IPS-18a (cell line): ENCODE measurements around the gene RAD51C.
"Not testable (repeated sequence)": the region's sequence is repeated elsewhere in the genome, so short reads cannot be mapped to it uniquely, and the experiment has no call there.

ENCODE experiments used
- H3K27ac ChIP-seq: one replicate; pipeline ENCODE4 v1.5.1; 2013; ENCODE audit warnings: low read length
- H3K27me3 ChIP-seq: one replicate; pipeline ENCODE4 v1.6.1; 2013; ENCODE audit warnings: mild to moderate bottlenecking, low read length; ENCODE audit not compliant: control insufficient read depth, insufficient read depth
- H3K36me3 ChIP-seq: one replicate; pipeline ENCODE4 v1.6.1; 2013; ENCODE audit warnings: low read depth, low read length; ENCODE audit not compliant: control insufficient read depth
- H3K4me1 ChIP-seq: one replicate; pipeline ENCODE4 v1.6.1; 2013; ENCODE audit warnings: low read depth, low read length; ENCODE audit not compliant: control insufficient read depth
- H3K4me3 ChIP-seq: one replicate; pipeline ENCODE4 v1.5.1; 2013; ENCODE audit warnings: low read length
- H3K9ac ChIP-seq: one replicate; pipeline ENCODE4 v1.6.1; 2013; ENCODE audit warnings: mild to moderate bottlenecking, low read length, moderate library complexity
- H3K9me3 ChIP-seq: one replicate; pipeline ENCODE4 v1.6.1; 2013; ENCODE audit warnings: low read depth, low read length; ENCODE audit not compliant: control insufficient read depth

The RAD51C gene

GRCh38 chr17:58706351-58707140, 14.1 kb downstream of the RAD51C start:
- H3K4me3 ChIP-seq, result no peak overlapping the region
- no peaks in the 10 kb centered on the region for H3K36me3 ChIP-seq

GRCh38 chr17:58710948-58711552, 18.6 kb downstream of the RAD51C start:
- Histone ChIP-seq H3K36me3 (no peaks in the 10 kb centered on the region), H3K27ac (no peak overlapping the region), H3K4me3 (no peak overlapping the region), H3K9me3 (no peaks in the 10 kb centered on the region), H3K27me3 (no peaks in the 10 kb centered on the region), H3K9ac (no peak overlapping the region), H3K4me1 (no peaks in the 10 kb centered on the region)

More at GRCh38 chr17:58706351-58707140, 14.1 kb downstream of the RAD51C start:
- no peak overlapping the region for H3K27ac ChIP-seq
- no peaks in the 10 kb centered on the region for H3K27me3 ChIP-seq
- no peaks in the 10 kb centered on the region for H3K9me3 ChIP-seq
- H3K9ac ChIP-seq, result no peak overlapping the region
- H3K4me1 ChIP-seq, result no peaks in the 10 kb centered on the region

GRCh38 chr17:58722274-58722673, 29.9 kb downstream of the RAD51C start:
- H3K36me3 ChIP-seq, result peaks cover 4% of the 10 kb centered on the region

GRCh38 chr17:58722696-58723095, 30.3 kb downstream of the RAD51C start:
- no peak overlapping the region for H3K9ac ChIP-seq
- H3K27ac ChIP-seq, result no peak overlapping the region
- H3K4me3 ChIP-seq, result no peak overlapping the region
- H3K36me3 ChIP-seq, result peaks cover 4% of the 10 kb centered on the region
- H3K4me1 ChIP-seq, result no peaks in the 10 kb centered on the region
- no peaks in the 10 kb centered on the region for H3K27me3 ChIP-seq
- no peaks in the 10 kb centered on the region for H3K9me3 ChIP-seq

More at GRCh38 chr17:58722274-58722673, 29.9 kb downstream of the RAD51C start:
- H3K9ac ChIP-seq, result no peak overlapping the region
- no peaks in the 10 kb centered on the region for H3K27me3 ChIP-seq
- no peaks in the 10 kb centered on the region for H3K4me1 ChIP-seq
- no peak overlapping the region for H3K27ac ChIP-seq
- H3K9me3 ChIP-seq, result no peaks in the 10 kb centered on the region
- no peak overlapping the region for H3K4me3 ChIP-seq

GRCh38 chr17:58728798-58729197, 36.4 kb downstream of the RAD51C start:
- H3K9me3 ChIP-seq, result no peaks in the 10 kb centered on the region
- no peak overlapping the region for H3K27ac ChIP-seq
- H3K4me1 ChIP-seq, result no peaks in the 10 kb centered on the region
- no peaks in the 10 kb centered on the region for H3K36me3 ChIP-seq
- no peak overlapping the region for H3K4me3 ChIP-seq
- no peak overlapping the region for H3K9ac ChIP-seq
- no peaks in the 10 kb centered on the region for H3K27me3 ChIP-seq

GRCh38 chr17:58730937-58731336, 38.5 kb downstream of the RAD51C start:
- Histone ChIP-seq H3K36me3 (no peaks in the 10 kb centered on the region), H3K4me1 (no peaks in the 10 kb centered on the region), H3K27ac (no peak overlapping the region), H3K9me3 (no peaks in the 10 kb centered on the region), H3K9ac (no peak overlapping the region), H3K27me3 (no peaks in the 10 kb centered on the region), H3K4me3 (no peak overlapping the region)

- H3K9ac ChIP-seq, result no peak overlapping the region
- H3K27me3 ChIP-seq, result no peaks in the 10 kb centered on the region
- H3K9me3 ChIP-seq, result no peaks in the 10 kb centered on the region
- H3K4me3 ChIP-seq, result no peak overlapping the region
- H3K36me3 ChIP-seq, result no peaks in the 10 kb centered on the region
- no peak overlapping the region for H3K27ac ChIP-seq
- H3K4me1 ChIP-seq, result no peaks in the 10 kb centered on the region
Observed at GRCh38 chr17:58734040-58734439, 41.6 kb downstream of the RAD51C start.

GRCh38 chr17:58734811-58735210, 42.4 kb downstream of the RAD51C start:
- Histone ChIP-seq H3K9ac (no peak overlapping the region), H3K4me1 (no peaks in the 10 kb centered on the region), H3K36me3 (no peaks in the 10 kb centered on the region), H3K27me3 (no peaks in the 10 kb centered on the region), H3K27ac (no peak overlapping the region), H3K4me3 (no peak overlapping the region), H3K9me3 (no peaks in the 10 kb centered on the region)

- H3K9ac ChIP-seq, result no peak overlapping the region
- no peaks in the 10 kb centered on the region for H3K36me3 ChIP-seq
- no peaks in the 10 kb centered on the region for H3K9me3 ChIP-seq
- no peaks in the 10 kb centered on the region for H3K27me3 ChIP-seq
- no peaks in the 10 kb centered on the region for H3K4me1 ChIP-seq
- no peak overlapping the region for H3K4me3 ChIP-seq
- no peak overlapping the region for H3K27ac ChIP-seq
Observed at GRCh38 chr17:58741121-58741625, 48.8 kb downstream of the RAD51C start.

GRCh38 chr17:58747674-58748073, 55.3 kb downstream of the RAD51C start:
- H3K4me3 ChIP-seq, result no peak overlapping the region
- no peaks in the 10 kb centered on the region for H3K27me3 ChIP-seq
- H3K36me3 ChIP-seq, result no peaks in the 10 kb centered on the region
- no peak overlapping the region for H3K27ac ChIP-seq
- H3K4me1 ChIP-seq, result no peaks in the 10 kb centered on the region
- no peaks in the 10 kb centered on the region for H3K9me3 ChIP-seq
- H3K9ac ChIP-seq, result no peak overlapping the region

GRCh38 chr17:58749627-58750026, 57.2 kb downstream of the RAD51C start:
- H3K4me3 ChIP-seq, H3K9me3 ChIP-seq, H3K9ac ChIP-seq, H3K36me3 ChIP-seq, H3K4me1 ChIP-seq, H3K27me3 ChIP-seq, H3K27ac ChIP-seq: not testable (repeated sequence)

GRCh38 chr17:58753026-58753425, 60.6 kb downstream of the RAD51C start:
- peaks cover 21% of the 10 kb centered on the region for H3K27me3 ChIP-seq
- no peaks in the 10 kb centered on the region for H3K36me3 ChIP-seq
- H3K4me1 ChIP-seq, result peaks cover 8% of the 10 kb centered on the region
- H3K9me3 ChIP-seq, result no peaks in the 10 kb centered on the region
- no peak overlapping the region for H3K4me3 ChIP-seq
- no peak overlapping the region for H3K27ac ChIP-seq
- no peak overlapping the region for H3K9ac ChIP-seq
